GM12878 (cell line): ENCODE results near the gene PHF20. TPM values are rescaled to one million over a fixed set of nuclear protein-coding genes. Genes with fewer than 3 reads are reported as not detected.

Experiments
- ATAC-seq: fragments of 200-7000 bp; cut with Tn5 transposase; 3 replicates; pipeline ENCODE4 v1.9.1; 2020; ENCODE audit warnings: mild to moderate bottlenecking, moderate library complexity
- BruUV-seq: library from RNA; stranded (reverse); fragments of 400-500 nt; replicated peaks from 2 replicates; lab custom pipeline; 2021; lab: Mats Ljungman, UMichigan
- CTCF ChIA-PET: fragments of 300-600 bp; sonication (Branson Sonifier 250); formaldehyde crosslinking; extraction: SDS; loops from one replicate; lab custom pipeline; 2021; ENCODE audit warnings: inconsistent platforms; lab: Yijun Ruan, JAX
- POLR2A ChIA-PET: fragments of 350-600 bp; formaldehyde crosslinking; extraction: SDS; loops from one replicate; lab custom pipeline; 2021; ENCODE audit warnings: inconsistent platforms; lab: Charles Lee
- RAD21 ChIA-PET: fragments of 300-600 bp; sonication (Branson Sonifier 250); formaldehyde crosslinking; loops from one replicate; lab custom pipeline; 2023; ENCODE audit warnings: antibody characterized with exemption; ENCODE audit not compliant: unreplicated experiment; lab: Charles Lee
- SMC1A ChIA-PET: fragments of 300-600 bp; sonication (Branson Sonifier 250); formaldehyde crosslinking; loops from one replicate; lab custom pipeline; 2023; ENCODE audit not compliant: unreplicated experiment, uncharacterized antibody; lab: Charles Lee
- DNase-seq: peaks from one replicate; pipeline ENCODE4 v3.0.0-alpha.2; 2011; ENCODE audit warnings: low read depth, low spot score
- FAIRE-seq: peaks from 3 replicates; lab custom pipeline; 2011; peaks lifted over from hg19 to GRCh38; lab: Jason Lieb, UNC
- H2AFZ ChIP-seq: 2 replicates; pipeline ENCODE4 v1.6.0; 2011; ENCODE audit warnings: low read depth, low read length, control low read depth; ENCODE audit not compliant: control insufficient read depth
- H3K27ac ChIP-seq: 2 replicates; pipeline ENCODE4 v1.5.1; 2011; ENCODE audit warnings: control low read depth; ENCODE audit not compliant: control insufficient read depth, insufficient read depth
- H3K27me3 ChIP-seq, 2 experiments: replicated peaks in 1 of 2; 2 replicates each; pipeline versions ENCODE4 v1.6.0 to v1.6.1; 2011; ENCODE audit warnings: low read length in 1 of 2; ENCODE audit not compliant: control insufficient read depth in 2 of 2, insufficient read depth in 2 of 2
- H3K36me3 ChIP-seq, 2 experiments: 2 replicates each; pipeline ENCODE4 v1.5.1; 2011; ENCODE audit warnings: low read length in 1 of 2; ENCODE audit not compliant: control insufficient read depth in 2 of 2, insufficient read depth in 2 of 2
- H3K4me1 ChIP-seq: 2 replicates; pipeline ENCODE4 v1.6.1; 2011; ENCODE audit warnings: mild to moderate bottlenecking, low read length, moderate library complexity, mixed read lengths; ENCODE audit not compliant: control insufficient read depth, insufficient read depth
- H3K4me2 ChIP-seq: 2 replicates; pipeline ENCODE4 v1.6.0; 2011; ENCODE audit warnings: control low read depth; ENCODE audit not compliant: control insufficient read depth, insufficient read depth
- H3K4me3 ChIP-seq: fragments of 200-600 bp; sonication (generic); 2 replicates; pipeline ENCODE4 v1.5.1; 2016
- H3K79me2 ChIP-seq: 2 replicates; pipeline ENCODE4 v1.6.0; 2011; ENCODE audit warnings: low read length; ENCODE audit not compliant: control insufficient read depth, insufficient read depth
- H3K9ac ChIP-seq: 2 replicates; pipeline ENCODE4 v1.8.0; 2011; ENCODE audit warnings: low read length, control low read depth, mixed read lengths; ENCODE audit not compliant: control insufficient read depth, insufficient read depth
- H3K9me3 ChIP-seq: replicated peaks from 3 replicates; pipeline ENCODE4 v1.5.1; 2011; ENCODE audit warnings: mild to moderate bottlenecking, low read length; ENCODE audit not compliant: control insufficient read depth, insufficient read depth
- H4K20me1 ChIP-seq: 2 replicates; pipeline ENCODE4 v1.6.0; 2011; ENCODE audit not compliant: control insufficient read depth, insufficient read depth
- EED ChIP-seq: sonication (generic); IDR thresholded peaks from 2 replicates; pipeline ENCODE4 v1.6.1; 2016; ENCODE audit warnings: antibody characterized with exemption, low read depth
- HSF1 ChIP-seq: fragments of 150-350 bp; IDR thresholded peaks from 2 replicates; pipeline ENCODE4 v1.6.1; 2014; ENCODE audit warnings: mild to moderate bottlenecking, low read depth, low read length
- IRF4 ChIP-seq: IDR thresholded peaks from 2 replicates; pipeline ENCODE4 v1.6.1; 2011; ENCODE audit warnings: low read depth, low read length
- JUND ChIP-seq: IDR thresholded peaks from 2 replicates; pipeline ENCODE4 v1.6.1; 2012; ENCODE audit warnings: low read depth, mild to moderate bottlenecking, low read length, improper control_type of control experiment, moderate library complexity
- KLF5 ChIP-seq: fragments of 450-650 bp; IDR thresholded peaks from 2 replicates; pipeline ENCODE4 v1.6.1; 2014; ENCODE audit warnings: mild to moderate bottlenecking; ENCODE audit not compliant: partially characterized antibody
- ZNF592 ChIP-seq: fragments of 450-650 bp; IDR thresholded peaks from 2 replicates; pipeline ENCODE4 v1.6.1; 2017; ENCODE audit warnings: mild to moderate bottlenecking, moderate library complexity
- WGBS: methylation state at CpG from one replicate; pipeline ENCODE4 v1.1.6; 2016; ENCODE audit warnings: low lambda C conversion rate; ENCODE audit not compliant: insufficient replicate concordance, insufficient coverage; ENCODE audit errors: missing lambda C conversion rate; 5-methylcytosine and 5-hydroxymethylcytosine counted together
- in situ Hi-C: fragments of 300-500 bp; cut with MboI; formaldehyde crosslinking; loops from 9 replicates; pipeline ENCODE4 v1.14.3; 2018; ENCODE audit warnings: mixed read lengths
- intact Hi-C: fragments of 100-400 bp; cut with micrococcal nuclease; formaldehyde crosslinking; loops from one replicate; pipeline ENCODE4 v1.14.2; 2022; ENCODE audit not compliant: unreplicated experiment
- polyA plus RNA-seq, 11 experiments: library from polyadenylated mRNA; depleted of rRNA in 4 of 11; unstranded in 6 of 11; stranded (reverse) in 5 of 11; fragments of >200 nt; fragmentation: Nextera tagmentation in 4 of 11; fragmentation: Illumina TruSeq in 1 of 11; extraction: Ambion mirVana in 4 of 11; extraction: Trizol in 1 of 11; gene quantifications; 1 replicate in 1 of 11; 2 replicates in 10 of 11; pipeline versions ENCODE4 v1.2.1 to v1.2.3, GENCODE V29; 2011 to 2016; ENCODE audit warnings: inconsistent platforms in 2 of 11, missing spikeins in 2 of 11, low read depth in 1 of 11
- total RNA-seq, 4 experiments: library from RNA; depleted of rRNA in 3 of 4; stranded (reverse); fragments of >200 nt in 3 of 4; fragmentation: Illumina TruSeq in 1 of 4; extraction: Trizol in 1 of 4; gene quantifications; 2 replicates each; pipeline versions ENCODE4 v1.2.1 to v1.2.3, GENCODE V29; 2013 to 2021
- TF ChIP-seq, protein P1 (sequence below): IDR thresholded peaks from 2 replicates; pipeline ENCODE4 v1.6.1; 2012; ENCODE audit warnings: mild to moderate bottlenecking, low read depth, low read length
- TF ChIP-seq, protein P2 (sequence below): fragments of 450-650 bp; IDR thresholded peaks from 2 replicates; pipeline ENCODE4 v1.6.1; 2018; ENCODE audit warnings: borderline replicate concordance, mild to moderate bottlenecking; ENCODE audit not compliant: partially characterized antibody
- TF ChIP-seq, protein P3 (sequence below): IDR thresholded peaks from 2 replicates; pipeline ENCODE4 v1.6.1; 2012; ENCODE audit warnings: low read depth, low read length, improper control_type of control experiment

PHF20 gene
- total and polyA plus RNA-seq, 10 of the 15 experiments (the other 5 are each of a cell fraction or from before 2014, with no cell fraction given) = 31.6 to 91.2 (median 46.8) TPM

- TF ChIP-seq, protein P1, sequence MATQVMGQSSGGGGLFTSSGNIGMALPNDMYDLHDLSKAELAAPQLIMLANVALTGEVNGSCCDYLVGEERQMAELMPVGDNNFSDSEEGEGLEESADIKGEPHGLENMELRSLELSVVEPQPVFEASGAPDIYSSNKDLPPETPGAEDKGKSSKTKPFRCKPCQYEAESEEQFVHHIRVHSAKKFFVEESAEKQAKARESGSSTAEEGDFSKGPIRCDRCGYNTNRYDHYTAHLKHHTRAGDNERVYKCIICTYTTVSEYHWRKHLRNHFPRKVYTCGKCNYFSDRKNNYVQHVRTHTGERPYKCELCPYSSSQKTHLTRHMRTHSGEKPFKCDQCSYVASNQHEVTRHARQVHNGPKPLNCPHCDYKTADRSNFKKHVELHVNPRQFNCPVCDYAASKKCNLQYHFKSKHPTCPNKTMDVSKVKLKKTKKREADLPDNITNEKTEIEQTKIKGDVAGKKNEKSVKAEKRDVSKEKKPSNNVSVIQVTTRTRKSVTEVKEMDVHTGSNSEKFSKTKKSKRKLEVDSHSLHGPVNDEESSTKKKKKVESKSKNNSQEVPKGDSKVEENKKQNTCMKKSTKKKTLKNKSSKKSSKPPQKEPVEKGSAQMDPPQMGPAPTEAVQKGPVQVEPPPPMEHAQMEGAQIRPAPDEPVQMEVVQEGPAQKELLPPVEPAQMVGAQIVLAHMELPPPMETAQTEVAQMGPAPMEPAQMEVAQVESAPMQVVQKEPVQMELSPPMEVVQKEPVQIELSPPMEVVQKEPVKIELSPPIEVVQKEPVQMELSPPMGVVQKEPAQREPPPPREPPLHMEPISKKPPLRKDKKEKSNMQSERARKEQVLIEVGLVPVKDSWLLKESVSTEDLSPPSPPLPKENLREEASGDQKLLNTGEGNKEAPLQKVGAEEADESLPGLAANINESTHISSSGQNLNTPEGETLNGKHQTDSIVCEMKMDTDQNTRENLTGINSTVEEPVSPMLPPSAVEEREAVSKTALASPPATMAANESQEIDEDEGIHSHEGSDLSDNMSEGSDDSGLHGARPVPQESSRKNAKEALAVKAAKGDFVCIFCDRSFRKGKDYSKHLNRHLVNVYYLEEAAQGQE = no peak
- no peak for TF ChIP-seq ZNF592
- no peak for TF ChIP-seq JUND
- TF ChIP-seq KLF5 = no peak
- TF ChIP-seq, all 136 proteins: peak for 0
Measured at GRCh38 chr20:35840421-35840820, 68.6 kb downstream of the PHF20 start (continued).

GRCh38 chr20:35842361-35842760 is 70.5 kb downstream of the PHF20 start:
- Histone ChIP-seq H3K4me1 (no peaks in the 10 kb centered on the region), H3K9ac (no peak overlapping the region), H4K20me1 (no peaks in the 10 kb centered on the region), H2AFZ (no peak overlapping the region), H3K27ac (no peak overlapping the region), H3K79me2 (no peaks in the 10 kb centered on the region; the same call in 1 of the 2 replicates), H3K4me3 (no peak overlapping the region), H3K4me2 (no peak overlapping the region), H3K27me3 (no peaks in the 10 kb centered on the region), H3K36me3 (peaks cover 1 to 3% of the 10 kb centered on the region in 2 experiments), H3K9me3 (peaks cover 5% of the 10 kb centered on the region; the same call in 2 of the 3 replicates)
- in situ Hi-C loops = no loop called here
- no peak for ATAC-seq
- SMC1A ChIA-PET = no interaction called here
- CTCF ChIA-PET = no interaction called here
- no peak for FAIRE-seq
- no peak for DNase-seq
- intact Hi-C loops = no loop called here
- POLR2A ChIA-PET = no interaction called here
- BruUV-seq = no TSS peak
- RAD21 ChIA-PET = no interaction called here
- WGBS = 99% methylated on average over 5 of the region's 5 CpGs
- TF ChIP-seq EED (no peak), IRF4 (no peak), HSF1 (no peak)
- TF ChIP-seq, protein P2, sequence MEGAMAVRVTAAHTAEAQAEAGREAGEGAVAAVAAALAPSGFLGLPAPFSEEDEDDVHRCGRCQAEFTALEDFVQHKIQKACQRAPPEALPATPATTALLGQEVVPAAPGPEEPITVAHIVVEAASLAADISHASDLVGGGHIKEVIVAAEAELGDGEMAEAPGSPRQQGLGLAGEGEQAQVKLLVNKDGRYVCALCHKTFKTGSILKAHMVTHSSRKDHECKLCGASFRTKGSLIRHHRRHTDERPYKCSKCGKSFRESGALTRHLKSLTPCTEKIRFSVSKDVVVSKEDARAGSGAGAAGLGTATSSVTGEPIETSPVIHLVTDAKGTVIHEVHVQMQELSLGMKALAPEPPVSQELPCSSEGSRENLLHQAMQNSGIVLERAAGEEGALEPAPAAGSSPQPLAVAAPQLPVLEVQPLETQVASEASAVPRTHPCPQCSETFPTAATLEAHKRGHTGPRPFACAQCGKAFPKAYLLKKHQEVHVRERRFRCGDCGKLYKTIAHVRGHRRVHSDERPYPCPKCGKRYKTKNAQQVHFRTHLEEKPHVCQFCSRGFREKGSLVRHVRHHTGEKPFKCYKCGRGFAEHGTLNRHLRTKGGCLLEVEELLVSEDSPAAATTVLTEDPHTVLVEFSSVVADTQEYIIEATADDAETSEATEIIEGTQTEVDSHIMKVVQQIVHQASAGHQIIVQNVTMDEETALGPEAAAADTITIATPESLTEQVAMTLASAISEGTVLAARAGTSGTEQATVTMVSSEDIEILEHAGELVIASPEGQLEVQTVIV = no peak
- TF ChIP-seq, protein P3, sequence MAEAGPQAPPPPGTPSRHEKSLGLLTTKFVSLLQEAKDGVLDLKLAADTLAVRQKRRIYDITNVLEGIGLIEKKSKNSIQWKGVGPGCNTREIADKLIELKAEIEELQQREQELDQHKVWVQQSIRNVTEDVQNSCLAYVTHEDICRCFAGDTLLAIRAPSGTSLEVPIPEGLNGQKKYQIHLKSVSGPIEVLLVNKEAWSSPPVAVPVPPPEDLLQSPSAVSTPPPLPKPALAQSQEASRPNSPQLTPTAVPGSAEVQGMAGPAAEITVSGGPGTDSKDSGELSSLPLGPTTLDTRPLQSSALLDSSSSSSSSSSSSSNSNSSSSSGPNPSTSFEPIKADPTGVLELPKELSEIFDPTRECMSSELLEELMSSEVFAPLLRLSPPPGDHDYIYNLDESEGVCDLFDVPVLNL = no peak
